ENCODE data around the gene GALNT5. TPM values are rescaled to one million over a fixed set of nuclear protein-coding genes. Genes with fewer than 3 reads are reported as not detected.

GALNT5 gene
- total RNA-seq, 1 donor from 2014 or later = not detected

Other genes with a start within 250 kb of the GALNT5 start
- gene ERMN, start 68.1 kb downstream of the GALNT5 start, total RNA-seq = 1.9 and 2.0 TPM in 2 replicates
- gene CYTIP, start 186.4 kb downstream of the GALNT5 start, total RNA-seq = 199 and 206 TPM in 2 replicates